Kidney epithelial cell (primary cell): ENCODE results near the gene QRICH2. TPM values are rescaled to one million over a fixed set of nuclear protein-coding genes. Genes with fewer than 3 reads are reported as not detected.
"Not testable (repeated sequence)": the region's sequence is repeated elsewhere in the genome, so short reads cannot be mapped to it uniquely, and the experiment has no call there.

Experiments
- DNase-seq: peaks from one replicate; pipeline ENCODE4 v3.0.0-alpha.2; 2010; ENCODE audit warnings: low read depth
- H3K27me3 ChIP-seq: 2 replicates; pipeline ENCODE4 v1.6.0; 2011; ENCODE audit warnings: low read length; ENCODE audit not compliant: control insufficient read depth, insufficient read depth
- H3K36me3 ChIP-seq: 2 replicates; pipeline ENCODE4 v1.5.1; 2011; ENCODE audit warnings: low read length; ENCODE audit not compliant: control insufficient read depth, insufficient read depth
- H3K4me3 ChIP-seq: 2 replicates; pipeline ENCODE4 v1.5.1; 2011; ENCODE audit warnings: low read depth, mild to moderate bottlenecking, control low read depth, low read length
- total RNA-seq: library from RNA; depleted of rRNA; stranded (reverse); fragments of >200 nt; gene quantifications from 2 replicates; pipeline ENCODE4 v1.2.3, GENCODE V29; 2015
- TF ChIP-seq, protein P1 (sequence below): IDR thresholded peaks from 2 replicates; pipeline ENCODE4 v1.5.1; 2011; ENCODE audit warnings: mild to moderate bottlenecking, moderate library complexity, low read length, control low read depth, inconsistent platforms; ENCODE audit not compliant: insufficient read depth, poor library complexity, severe bottlenecking

QRICH2 gene
- total RNA-seq, 1 donor from 2014 or later: 3.3 TPM

DNA sequence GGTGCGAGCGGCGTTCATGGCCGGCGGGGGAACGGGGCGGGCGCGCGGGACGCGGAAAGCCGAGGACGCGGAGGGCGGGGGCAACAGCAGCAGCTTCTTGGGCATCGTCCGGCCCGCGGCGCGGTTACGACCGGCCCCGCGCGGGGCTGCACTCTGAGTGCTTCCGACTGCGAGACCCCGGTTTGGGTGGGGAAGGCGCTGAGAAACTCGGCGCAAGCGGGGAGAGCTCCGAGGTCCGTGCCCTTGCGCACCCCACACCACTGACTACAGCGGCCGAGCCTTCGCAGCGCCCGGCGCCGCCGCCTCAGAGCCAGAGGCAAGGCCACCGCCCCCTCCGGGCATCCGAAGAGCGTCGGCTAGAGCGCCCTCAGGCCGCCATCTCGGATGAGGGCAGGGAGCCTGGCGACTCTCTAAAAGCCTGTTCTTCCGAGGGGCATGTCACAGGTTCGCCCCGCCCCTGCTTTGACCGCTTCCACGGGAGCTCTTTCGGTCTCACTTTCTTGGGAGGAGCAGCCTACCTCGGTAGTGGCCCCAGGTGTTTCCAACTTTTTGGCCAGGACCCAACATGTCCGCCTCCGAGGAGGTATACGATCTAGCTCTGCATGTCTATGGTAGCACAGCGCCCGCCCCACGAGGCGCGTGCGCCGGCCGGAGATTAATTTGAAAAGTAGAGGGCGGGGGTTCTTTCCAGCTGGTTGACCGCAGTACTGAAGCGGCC is 45.7 kb upstream of the QRICH2 start, which contains the start of gene PRPSAP1:
Gene PRPSAP1, minus strand, starts transcription at position 318 of the 718 bp plus-strand sequence. Its CDS starts 213 bp downstream, at position 105.
- DNase-seq: peak; percentile 49
- TF ChIP-seq, protein P1, sequence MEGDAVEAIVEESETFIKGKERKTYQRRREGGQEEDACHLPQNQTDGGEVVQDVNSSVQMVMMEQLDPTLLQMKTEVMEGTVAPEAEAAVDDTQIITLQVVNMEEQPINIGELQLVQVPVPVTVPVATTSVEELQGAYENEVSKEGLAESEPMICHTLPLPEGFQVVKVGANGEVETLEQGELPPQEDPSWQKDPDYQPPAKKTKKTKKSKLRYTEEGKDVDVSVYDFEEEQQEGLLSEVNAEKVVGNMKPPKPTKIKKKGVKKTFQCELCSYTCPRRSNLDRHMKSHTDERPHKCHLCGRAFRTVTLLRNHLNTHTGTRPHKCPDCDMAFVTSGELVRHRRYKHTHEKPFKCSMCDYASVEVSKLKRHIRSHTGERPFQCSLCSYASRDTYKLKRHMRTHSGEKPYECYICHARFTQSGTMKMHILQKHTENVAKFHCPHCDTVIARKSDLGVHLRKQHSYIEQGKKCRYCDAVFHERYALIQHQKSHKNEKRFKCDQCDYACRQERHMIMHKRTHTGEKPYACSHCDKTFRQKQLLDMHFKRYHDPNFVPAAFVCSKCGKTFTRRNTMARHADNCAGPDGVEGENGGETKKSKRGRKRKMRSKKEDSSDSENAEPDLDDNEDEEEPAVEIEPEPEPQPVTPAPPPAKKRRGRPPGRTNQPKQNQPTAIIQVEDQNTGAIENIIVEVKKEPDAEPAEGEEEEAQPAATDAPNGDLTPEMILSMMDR: peak; percentile 15

GRCh38 chr17:76353004-76353598 is 45.0 kb upstream of the QRICH2 start:
- Histone ChIP-seq H3K36me3 (no peaks in the 10 kb centered on the region), H3K27me3 (no peaks in the 10 kb centered on the region), H3K4me3 (peak overlapping the region; percentile 76)
- TF ChIP-seq, protein P1: no peak
- no peak for DNase-seq

More for the DNA sequence above, 45.7 kb upstream of the QRICH2 start, which contains the start of gene PRPSAP1:
- H3K27me3 ChIP-seq: no peaks in the 10 kb centered on the region
- peak within 1 kb of the TSS; percentile 76 for H3K4me3 ChIP-seq
- no peaks in the 10 kb centered on the region for H3K36me3 ChIP-seq

GRCh38 chr17:76351526-76352071 is 43.5 kb upstream of the QRICH2 start:
- TF ChIP-seq, protein P1: no peak

DNA sequence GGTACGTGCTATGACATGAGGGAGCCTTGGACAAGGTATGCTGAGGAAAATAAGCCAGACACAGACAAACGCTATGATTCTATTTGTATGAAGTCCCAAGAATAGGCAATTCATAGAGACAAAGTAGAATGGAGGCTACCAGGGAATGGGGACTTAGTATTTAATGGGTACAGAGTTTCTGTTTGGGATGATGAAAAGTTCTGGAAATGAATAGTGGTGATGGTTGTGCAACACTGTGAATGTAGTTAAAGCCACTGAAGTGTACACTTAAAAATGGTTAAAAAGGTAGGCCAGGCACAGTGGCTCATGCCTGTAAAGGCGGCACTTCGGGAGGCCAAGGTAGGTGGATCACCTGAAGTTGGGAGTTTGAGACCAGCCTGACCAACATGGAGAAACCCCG is 42.4 kb upstream of the QRICH2 start:
- H3K27me3 ChIP-seq: no peaks in the 10 kb centered on the region
- H3K4me3 ChIP-seq: no peak overlapping the region
- DNase-seq: no peak
- peaks cover 2% of the 10 kb centered on the region for H3K36me3 ChIP-seq
- TF ChIP-seq, protein P1: no peak

More at GRCh38 chr17:76351526-76352071, 43.5 kb upstream of the QRICH2 start:
- Histone ChIP-seq H3K36me3 (peaks cover 2% of the 10 kb centered on the region), H3K4me3 (no peak overlapping the region), H3K27me3 (no peaks in the 10 kb centered on the region)
- no peak for DNase-seq

- not testable (repeated sequence) for H3K27me3 ChIP-seq, H3K4me3 ChIP-seq, H3K36me3 ChIP-seq, DNase-seq
Observed at GRCh38 chr17:76346936-76347335, 38.9 kb upstream of the QRICH2 start.

GRCh38 chr17:76345377-76345974 is 37.4 kb upstream of the QRICH2 start:
- Histone ChIP-seq H3K36me3 (peaks cover 2% of the 10 kb centered on the region), H3K27me3 (no peaks in the 10 kb centered on the region), H3K4me3 (no peak overlapping the region)
- TF ChIP-seq, protein P1: no peak
- DNase-seq: no peak
